ENCODE data around the gene SPTA1. TPM values are rescaled to one million over a fixed set of nuclear protein-coding genes. Genes with fewer than 3 reads are reported as not detected.

Gene SPTA1
- total RNA-seq, 1 donor: under 0.01 TPM

DNA sequence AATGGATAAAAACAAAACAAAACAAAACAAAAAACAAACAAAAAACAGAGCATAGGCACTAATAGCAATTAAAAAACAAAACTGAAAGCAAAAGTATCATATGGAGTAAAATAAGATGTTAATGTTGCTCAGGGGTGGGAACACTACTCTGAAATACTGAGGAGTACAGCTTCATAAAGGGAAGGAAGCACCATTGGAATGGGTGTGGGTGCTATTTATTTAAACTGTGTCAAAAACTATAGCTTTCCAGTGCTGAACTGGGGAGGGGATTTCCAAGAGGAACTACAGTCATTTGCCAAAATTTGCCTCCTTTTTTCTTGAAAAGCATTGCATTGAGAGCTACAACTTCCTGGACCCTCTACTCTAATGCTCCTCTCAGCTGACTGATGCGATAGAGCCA lies 40.0 kb downstream of the SPTA1 start:
- H3K27ac ChIP-seq (ENCODE audit: low read depth, low read length): no peak overlapping the region
- H3K27me3 ChIP-seq (ENCODE audit: insufficient read depth, low read length): no peaks in the 10 kb centered on the region
- H3K9me3 ChIP-seq (ENCODE audit: low read depth, low read length): no peaks in the 10 kb centered on the region
- TF ChIP-seq, protein P1, sequence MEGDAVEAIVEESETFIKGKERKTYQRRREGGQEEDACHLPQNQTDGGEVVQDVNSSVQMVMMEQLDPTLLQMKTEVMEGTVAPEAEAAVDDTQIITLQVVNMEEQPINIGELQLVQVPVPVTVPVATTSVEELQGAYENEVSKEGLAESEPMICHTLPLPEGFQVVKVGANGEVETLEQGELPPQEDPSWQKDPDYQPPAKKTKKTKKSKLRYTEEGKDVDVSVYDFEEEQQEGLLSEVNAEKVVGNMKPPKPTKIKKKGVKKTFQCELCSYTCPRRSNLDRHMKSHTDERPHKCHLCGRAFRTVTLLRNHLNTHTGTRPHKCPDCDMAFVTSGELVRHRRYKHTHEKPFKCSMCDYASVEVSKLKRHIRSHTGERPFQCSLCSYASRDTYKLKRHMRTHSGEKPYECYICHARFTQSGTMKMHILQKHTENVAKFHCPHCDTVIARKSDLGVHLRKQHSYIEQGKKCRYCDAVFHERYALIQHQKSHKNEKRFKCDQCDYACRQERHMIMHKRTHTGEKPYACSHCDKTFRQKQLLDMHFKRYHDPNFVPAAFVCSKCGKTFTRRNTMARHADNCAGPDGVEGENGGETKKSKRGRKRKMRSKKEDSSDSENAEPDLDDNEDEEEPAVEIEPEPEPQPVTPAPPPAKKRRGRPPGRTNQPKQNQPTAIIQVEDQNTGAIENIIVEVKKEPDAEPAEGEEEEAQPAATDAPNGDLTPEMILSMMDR (IDR thresholded peaks at IDR 0.05; ENCODE audit: extremely low read depth, low read depth, low read length): no peak
- no peak for DNase-seq (ENCODE audit: insufficient read length, low spot score, missing footprints)
- H3K4me1 ChIP-seq (ENCODE audit: insufficient read depth, low read length): no peaks in the 10 kb centered on the region
- H3K4me3 ChIP-seq (ENCODE audit: insufficient read depth, low read length): no peak overlapping the region
- H4K20me1 ChIP-seq (ENCODE audit: insufficient read depth, low read length): no peaks in the 10 kb centered on the region
- H3K4me2 ChIP-seq (ENCODE audit: insufficient read depth, low read length): no peak overlapping the region
- no peaks in the 10 kb centered on the region for H3K79me2 ChIP-seq (ENCODE audit: insufficient read depth, low read length)
- no peak overlapping the region for H2AFZ ChIP-seq (ENCODE audit: low read length)
- H3K36me3 ChIP-seq (ENCODE audit: insufficient read depth, low read length): no peaks in the 10 kb centered on the region

DNA sequence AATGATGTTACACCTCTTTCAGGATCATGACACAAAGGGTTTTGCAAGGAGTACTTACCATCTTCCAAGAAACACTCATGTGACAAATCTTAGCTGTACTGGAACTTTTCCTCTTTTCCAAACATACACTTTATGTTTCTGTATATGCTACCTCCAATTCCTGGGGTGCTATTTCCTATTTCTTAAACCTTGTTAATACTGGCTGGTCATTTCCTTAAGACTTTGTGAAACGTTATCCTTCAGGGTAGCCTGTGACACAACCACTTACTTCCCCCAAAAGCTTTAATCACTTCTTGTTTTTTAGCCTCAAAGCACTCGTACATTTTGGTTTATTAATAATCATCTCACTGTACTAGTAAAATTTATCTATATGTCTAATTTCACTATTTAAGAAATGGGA lies 42.1 kb downstream of the SPTA1 start:
- TF ChIP-seq, protein P1 (IDR thresholded peaks at IDR 0.05; ENCODE audit: extremely low read depth, low read depth, low read length): no peak
- H3K4me2 ChIP-seq (ENCODE audit: insufficient read depth, low read length): no peak overlapping the region
- H3K79me2 ChIP-seq (ENCODE audit: insufficient read depth, low read length): no peaks in the 10 kb centered on the region
- H3K27ac ChIP-seq (ENCODE audit: low read depth, low read length): no peak overlapping the region
- no peak for DNase-seq (ENCODE audit: insufficient read length, low spot score, missing footprints)
- H3K36me3 ChIP-seq (ENCODE audit: insufficient read depth, low read length): no peaks in the 10 kb centered on the region
- H3K4me1 ChIP-seq (ENCODE audit: insufficient read depth, low read length): no peaks in the 10 kb centered on the region
- H3K9me3 ChIP-seq (ENCODE audit: low read depth, low read length): no peaks in the 10 kb centered on the region
- no peaks in the 10 kb centered on the region for H3K27me3 ChIP-seq (ENCODE audit: insufficient read depth, low read length)
- H3K4me3 ChIP-seq (ENCODE audit: insufficient read depth, low read length): no peak overlapping the region
- no peak overlapping the region for H2AFZ ChIP-seq (ENCODE audit: low read length)
- H4K20me1 ChIP-seq (ENCODE audit: insufficient read depth, low read length): no peaks in the 10 kb centered on the region

DNA sequence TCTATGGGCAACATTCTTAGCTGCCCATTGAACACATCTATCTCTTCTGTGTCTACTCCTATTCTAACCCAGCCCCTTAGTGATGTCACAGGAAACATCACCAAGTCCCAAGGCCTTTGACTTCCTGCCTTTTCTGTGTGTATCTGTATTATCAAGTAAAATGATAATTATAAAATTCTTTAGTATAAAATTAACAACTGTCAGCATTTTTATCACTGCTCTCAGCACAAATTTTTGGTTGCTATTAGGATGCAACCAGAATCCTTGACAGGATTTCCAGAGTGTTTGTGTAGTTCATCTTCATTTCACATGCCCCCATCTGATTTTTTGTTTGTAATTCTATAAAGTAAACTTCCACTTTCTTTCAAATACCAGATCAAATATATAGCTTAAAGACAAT lies 47.6 kb downstream of the SPTA1 start:
- Histone ChIP-seq H3K27ac (ENCODE audit: low read depth, low read length) (no peak overlapping the region), H3K36me3 (ENCODE audit: insufficient read depth, low read length) (no peaks in the 10 kb centered on the region), H2AFZ (ENCODE audit: low read length) (no peak overlapping the region), H3K9me3 (ENCODE audit: low read depth, low read length) (no peaks in the 10 kb centered on the region), H4K20me1 (ENCODE audit: insufficient read depth, low read length) (no peaks in the 10 kb centered on the region), H3K27me3 (ENCODE audit: insufficient read depth, low read length) (no peaks in the 10 kb centered on the region), H3K4me3 (ENCODE audit: insufficient read depth, low read length) (no peak overlapping the region), H3K79me2 (ENCODE audit: insufficient read depth, low read length) (no peaks in the 10 kb centered on the region), H3K4me1 (ENCODE audit: insufficient read depth, low read length) (no peaks in the 10 kb centered on the region), H3K4me2 (ENCODE audit: insufficient read depth, low read length) (no peak overlapping the region)
- TF ChIP-seq, protein P1 (IDR thresholded peaks at IDR 0.05; ENCODE audit: extremely low read depth, low read depth, low read length): no peak
- DNase-seq (ENCODE audit: insufficient read length, low spot score, missing footprints): no peak

DNA sequence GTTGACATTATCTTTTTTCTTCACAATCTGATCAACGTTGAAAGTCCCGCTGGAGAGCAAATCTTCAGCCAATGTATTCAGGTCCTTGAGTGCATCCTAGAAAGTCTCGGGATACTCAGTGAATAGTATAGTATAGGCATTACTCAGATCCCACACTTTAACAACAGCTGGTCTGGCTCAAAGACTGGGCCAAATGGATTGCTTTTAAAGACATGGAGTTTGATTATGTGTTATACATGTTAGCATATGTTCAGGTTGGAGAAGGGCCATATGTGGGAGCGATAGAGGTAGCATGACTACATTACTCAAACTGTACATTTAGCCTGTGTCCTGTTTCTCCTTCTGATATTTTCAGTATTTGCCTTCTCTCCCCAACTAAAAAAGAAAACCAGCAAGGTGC lies 48.4 kb downstream of the SPTA1 start:
- H4K20me1 ChIP-seq (ENCODE audit: insufficient read depth, low read length): no peaks in the 10 kb centered on the region
- H3K4me1 ChIP-seq (ENCODE audit: insufficient read depth, low read length): no peaks in the 10 kb centered on the region
- no peaks in the 10 kb centered on the region for H3K36me3 ChIP-seq (ENCODE audit: insufficient read depth, low read length)
- DNase-seq (ENCODE audit: insufficient read length, low spot score, missing footprints): no peak
- no peak overlapping the region for H3K27ac ChIP-seq (ENCODE audit: low read depth, low read length)
- no peaks in the 10 kb centered on the region for H3K27me3 ChIP-seq (ENCODE audit: insufficient read depth, low read length)
- no peaks in the 10 kb centered on the region for H3K9me3 ChIP-seq (ENCODE audit: low read depth, low read length)
- H3K4me2 ChIP-seq (ENCODE audit: insufficient read depth, low read length): no peak overlapping the region
- no peak overlapping the region for H2AFZ ChIP-seq (ENCODE audit: low read length)
- H3K4me3 ChIP-seq (ENCODE audit: insufficient read depth, low read length): no peak overlapping the region
- TF ChIP-seq, protein P1 (IDR thresholded peaks at IDR 0.05; ENCODE audit: extremely low read depth, low read depth, low read length): no peak
- no peaks in the 10 kb centered on the region for H3K79me2 ChIP-seq (ENCODE audit: insufficient read depth, low read length)
